ENCODE measurements around the gene SS18. TPM values are rescaled to one million over a fixed set of nuclear protein-coding genes. Genes with fewer than 3 reads are reported as not detected.

SS18 gene
- total RNA-seq, 1 donor from 2014 or later, result 81.4 TPM

DNA sequence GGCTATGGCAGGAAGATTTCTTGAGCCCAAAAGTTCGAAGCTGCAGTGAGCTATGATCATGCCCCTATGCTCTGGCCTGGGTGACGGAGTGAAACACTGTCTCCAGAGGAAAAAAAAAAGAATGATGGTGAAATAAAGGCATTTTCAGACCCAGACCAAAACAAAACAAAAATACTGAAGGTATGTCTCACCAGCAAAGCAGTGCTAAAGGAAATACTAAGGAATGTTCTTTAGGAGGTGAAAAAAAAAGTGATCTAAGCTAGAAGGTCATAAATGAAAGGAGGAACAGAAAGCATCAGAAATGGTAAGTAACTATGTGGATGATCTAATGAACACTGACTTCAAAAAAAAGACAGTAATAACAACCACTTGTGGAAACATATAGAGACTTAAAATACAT lies 18.7 kb downstream of the SS18 start:
- TF ChIP-seq CTCF (conservative IDR thresholded peaks at IDR 0.05), result no peak
- H3K9me3 Mint-ChIP-seq, result peaks cover 5% of the 10 kb centered on the region
- DNase-seq (ENCODE audit: low read depth, low spot score), result no peak
- H3K36me3 Mint-ChIP-seq (ENCODE audit: low read depth), result peaks cover 57% of the 10 kb centered on the region
- no peak overlapping the region for H3K4me3 Mint-ChIP-seq
- no peaks in the 10 kb centered on the region for H3K4me1 Mint-ChIP-seq
- H3K27me3 Mint-ChIP-seq (ENCODE audit: low read depth), result no peaks in the 10 kb centered on the region
- no peak overlapping the region for H3K27ac Mint-ChIP-seq (ENCODE audit: unreplicated experiment)

- no peaks in the 10 kb centered on the region for H3K4me1 Mint-ChIP-seq
- H3K36me3 Mint-ChIP-seq (ENCODE audit: low read depth), result peaks cover 56% of the 10 kb centered on the region
- DNase-seq (ENCODE audit: low read depth, low spot score), result no peak
- no peaks in the 10 kb centered on the region for H3K27me3 Mint-ChIP-seq (ENCODE audit: low read depth)
- no peak overlapping the region for H3K4me3 Mint-ChIP-seq
- peaks cover 5% of the 10 kb centered on the region for H3K9me3 Mint-ChIP-seq
- TF ChIP-seq CTCF (conservative IDR thresholded peaks at IDR 0.05), result no peak
- H3K27ac Mint-ChIP-seq (ENCODE audit: unreplicated experiment), result no peak overlapping the region
Observed at GRCh38 chr18:26071020-26071419, 19.4 kb downstream of the SS18 start.

DNA sequence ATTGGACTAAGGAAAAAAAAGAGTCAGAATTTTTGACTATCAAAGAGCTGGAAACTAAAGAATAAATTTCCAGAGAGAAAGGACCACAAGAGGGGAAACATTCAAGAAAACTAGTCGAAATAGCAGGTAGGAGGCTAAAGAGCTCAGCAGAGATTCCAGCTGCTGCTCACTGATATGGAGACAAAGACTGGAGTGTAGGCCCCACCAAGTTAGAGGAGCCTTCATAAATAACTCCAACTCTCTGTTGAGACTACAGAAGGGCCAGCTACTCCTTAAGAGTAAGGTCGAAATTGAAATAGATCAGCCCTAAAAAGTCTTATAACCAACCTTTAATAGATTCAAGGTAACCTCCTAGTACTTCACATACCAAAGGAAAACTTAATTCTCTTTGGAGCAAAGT lies 31.1 kb downstream of the SS18 start:
- Mint-ChIP-seq H3K4me1 (peaks cover 33% of the 10 kb centered on the region), H3K9me3 (no peaks in the 10 kb centered on the region), H3K36me3 (ENCODE audit: low read depth) (peaks cover 20% of the 10 kb centered on the region), H3K27me3 (ENCODE audit: low read depth) (no peaks in the 10 kb centered on the region), H3K4me3 (no peak overlapping the region), H3K27ac (ENCODE audit: unreplicated experiment) (no peak overlapping the region)
- DNase-seq (ENCODE audit: low read depth, low spot score), result no peak
- no peak for TF ChIP-seq CTCF (conservative IDR thresholded peaks at IDR 0.05)

GRCh38 chr18:26057344-26057773 lies 33.1 kb downstream of the SS18 start:
- DNase-seq (ENCODE audit: low read depth, low spot score), result peak; percentile 8
- peak overlapping the region; percentile 72 for H3K27ac Mint-ChIP-seq (ENCODE audit: unreplicated experiment)
- H3K9me3 Mint-ChIP-seq, result no peaks in the 10 kb centered on the region
- peaks cover 33% of the 10 kb centered on the region for H3K4me1 Mint-ChIP-seq
- no peaks in the 10 kb centered on the region for H3K27me3 Mint-ChIP-seq (ENCODE audit: low read depth)
- peaks cover 20% of the 10 kb centered on the region for H3K36me3 Mint-ChIP-seq (ENCODE audit: low read depth)
- no peak for TF ChIP-seq CTCF (conservative IDR thresholded peaks at IDR 0.05)
- peak overlapping the region; percentile 70 for H3K4me3 Mint-ChIP-seq

GRCh38 chr18:26056291-26056690 lies 34.1 kb downstream of the SS18 start:
- H3K4me3 Mint-ChIP-seq, result no peak overlapping the region
- peaks cover 33% of the 10 kb centered on the region for H3K4me1 Mint-ChIP-seq
- H3K27me3 Mint-ChIP-seq (ENCODE audit: low read depth), result no peaks in the 10 kb centered on the region
- H3K36me3 Mint-ChIP-seq (ENCODE audit: low read depth), result peaks cover 16% of the 10 kb centered on the region
- no peak for DNase-seq (ENCODE audit: low read depth, low spot score)
- H3K27ac Mint-ChIP-seq (ENCODE audit: unreplicated experiment), result no peak overlapping the region
- H3K9me3 Mint-ChIP-seq, result no peaks in the 10 kb centered on the region
- TF ChIP-seq CTCF (conservative IDR thresholded peaks at IDR 0.05), result no peak

GRCh38 chr18:26052505-26052904 lies 37.9 kb downstream of the SS18 start:
- no peak overlapping the region for H3K27ac Mint-ChIP-seq (ENCODE audit: unreplicated experiment)
- peaks cover 11% of the 10 kb centered on the region for H3K36me3 Mint-ChIP-seq (ENCODE audit: low read depth)
- no peaks in the 10 kb centered on the region for H3K9me3 Mint-ChIP-seq
- H3K4me3 Mint-ChIP-seq, result no peak overlapping the region
- no peaks in the 10 kb centered on the region for H3K27me3 Mint-ChIP-seq (ENCODE audit: low read depth)
- TF ChIP-seq CTCF (conservative IDR thresholded peaks at IDR 0.05), result no peak
- DNase-seq (ENCODE audit: low read depth, low spot score), result no peak
- H3K4me1 Mint-ChIP-seq, result peaks cover 15% of the 10 kb centered on the region

All from neural crest cell (in vitro differentiated cells).